ENCODE data around the gene ZNF593.
A peak's percentile ranks its signal among the peaks of the same experiment; 100 is the strongest.

The ZNF593 gene

DNA sequence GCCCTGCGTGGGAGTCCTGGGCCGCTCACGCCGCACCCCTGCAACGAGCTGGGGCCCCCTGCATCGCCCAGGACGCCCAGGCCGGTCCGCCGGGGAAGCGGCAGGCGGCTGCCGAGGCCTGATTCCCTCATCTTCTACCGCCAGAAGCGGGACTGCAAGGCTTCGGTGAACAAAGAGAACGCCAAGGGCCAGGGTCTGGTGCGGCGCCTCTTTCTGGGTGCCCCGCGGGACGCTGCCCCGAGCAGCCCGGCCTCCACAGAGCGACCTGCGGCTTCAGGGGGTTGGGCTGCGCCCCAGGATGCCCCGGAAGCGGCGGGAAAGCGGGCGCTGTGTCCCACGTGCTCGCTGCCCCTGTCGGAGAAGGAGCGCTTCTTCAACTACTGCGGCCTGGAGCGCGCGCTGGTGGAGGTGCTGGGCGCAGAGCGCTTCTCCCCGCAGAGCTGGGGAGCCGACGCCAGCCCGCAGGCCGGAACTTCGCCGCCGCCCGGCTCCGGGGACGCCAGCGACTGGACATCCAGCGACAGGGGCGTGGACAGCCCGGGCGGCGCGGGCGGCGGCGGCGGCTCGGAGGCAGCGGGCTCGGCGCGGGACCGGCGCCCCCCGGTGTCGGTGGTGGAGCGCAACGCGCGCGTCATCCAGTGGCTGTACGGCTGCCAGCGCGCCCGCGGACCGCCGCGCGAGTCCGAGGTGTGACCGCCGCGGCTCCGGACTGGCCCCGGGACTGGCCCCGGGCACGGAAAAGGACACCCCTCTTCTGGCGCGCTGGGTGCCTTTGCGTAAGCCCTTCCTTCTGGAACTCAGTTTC lies 8.1 kb upstream of the ZNF593 start:
- no peaks in the 10 kb centered on the region for H3K36me3 ChIP-seq (ENCODE audit: low read depth)
- no peak for DNase-seq (ENCODE audit: low spot score)
- TF ChIP-seq, protein P1, sequence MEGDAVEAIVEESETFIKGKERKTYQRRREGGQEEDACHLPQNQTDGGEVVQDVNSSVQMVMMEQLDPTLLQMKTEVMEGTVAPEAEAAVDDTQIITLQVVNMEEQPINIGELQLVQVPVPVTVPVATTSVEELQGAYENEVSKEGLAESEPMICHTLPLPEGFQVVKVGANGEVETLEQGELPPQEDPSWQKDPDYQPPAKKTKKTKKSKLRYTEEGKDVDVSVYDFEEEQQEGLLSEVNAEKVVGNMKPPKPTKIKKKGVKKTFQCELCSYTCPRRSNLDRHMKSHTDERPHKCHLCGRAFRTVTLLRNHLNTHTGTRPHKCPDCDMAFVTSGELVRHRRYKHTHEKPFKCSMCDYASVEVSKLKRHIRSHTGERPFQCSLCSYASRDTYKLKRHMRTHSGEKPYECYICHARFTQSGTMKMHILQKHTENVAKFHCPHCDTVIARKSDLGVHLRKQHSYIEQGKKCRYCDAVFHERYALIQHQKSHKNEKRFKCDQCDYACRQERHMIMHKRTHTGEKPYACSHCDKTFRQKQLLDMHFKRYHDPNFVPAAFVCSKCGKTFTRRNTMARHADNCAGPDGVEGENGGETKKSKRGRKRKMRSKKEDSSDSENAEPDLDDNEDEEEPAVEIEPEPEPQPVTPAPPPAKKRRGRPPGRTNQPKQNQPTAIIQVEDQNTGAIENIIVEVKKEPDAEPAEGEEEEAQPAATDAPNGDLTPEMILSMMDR (IDR thresholded peaks at IDR 0.05; ENCODE audit: poor library complexity, severe bottlenecking) = peak; percentile 69
- no peaks in the 10 kb centered on the region for H3K9me3 ChIP-seq (ENCODE audit: severe bottlenecking)
- ATAC-seq (ENCODE audit: low read depth) = peak; percentile 49
- no peak overlapping the region for H3K27ac ChIP-seq (ENCODE audit: poor library complexity, severe bottlenecking)
- peaks cover 2% of the 10 kb centered on the region for H3K4me1 ChIP-seq (ENCODE audit: insufficient read depth, poor library complexity, severe bottlenecking)
- peak overlapping the region; percentile 35 for H3K4me3 ChIP-seq (ENCODE audit: severe bottlenecking)
- peaks cover 5% of the 10 kb centered on the region for H3K27me3 ChIP-seq (ENCODE audit: insufficient read depth, poor library complexity, severe bottlenecking)

DNA sequence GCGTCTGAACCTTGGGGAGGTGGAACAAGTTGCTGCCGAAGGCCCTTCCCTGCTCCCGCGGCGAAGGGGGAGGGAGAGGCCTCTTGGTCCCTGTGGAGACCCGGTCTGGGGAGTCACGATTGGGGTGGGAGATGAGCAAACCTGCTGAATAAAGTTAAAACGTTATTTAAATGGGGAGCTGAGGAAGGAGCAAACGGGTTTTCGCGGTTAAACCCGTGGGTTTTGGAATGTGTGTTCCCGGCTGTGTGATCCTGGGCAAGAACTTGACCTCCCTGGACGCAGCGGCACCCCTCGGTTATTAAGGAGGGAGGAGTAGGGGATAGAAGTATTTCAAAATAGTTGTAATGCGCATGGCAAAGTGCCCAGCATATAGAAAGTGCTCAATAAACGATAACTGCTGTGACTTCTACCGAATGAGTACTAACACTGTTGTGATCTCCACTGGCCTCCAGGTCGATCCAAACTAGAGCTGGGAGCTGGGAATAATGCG lies 7.4 kb upstream of the ZNF593 start:
- Histone ChIP-seq H3K27me3 (ENCODE audit: insufficient read depth, poor library complexity, severe bottlenecking) (peaks cover 5% of the 10 kb centered on the region), H3K4me3 (ENCODE audit: severe bottlenecking) (peak overlapping the region; percentile 35), H3K36me3 (ENCODE audit: low read depth) (no peaks in the 10 kb centered on the region), H3K27ac (ENCODE audit: poor library complexity, severe bottlenecking) (no peak overlapping the region), H3K9me3 (ENCODE audit: severe bottlenecking) (no peaks in the 10 kb centered on the region), H3K4me1 (ENCODE audit: insufficient read depth, poor library complexity, severe bottlenecking) (no peaks in the 10 kb centered on the region)
- no peak for DNase-seq (ENCODE audit: low spot score)
- no peak for ATAC-seq (ENCODE audit: low read depth)
- TF ChIP-seq, protein P1 (IDR thresholded peaks at IDR 0.05; ENCODE audit: poor library complexity, severe bottlenecking) = no peak

DNA sequence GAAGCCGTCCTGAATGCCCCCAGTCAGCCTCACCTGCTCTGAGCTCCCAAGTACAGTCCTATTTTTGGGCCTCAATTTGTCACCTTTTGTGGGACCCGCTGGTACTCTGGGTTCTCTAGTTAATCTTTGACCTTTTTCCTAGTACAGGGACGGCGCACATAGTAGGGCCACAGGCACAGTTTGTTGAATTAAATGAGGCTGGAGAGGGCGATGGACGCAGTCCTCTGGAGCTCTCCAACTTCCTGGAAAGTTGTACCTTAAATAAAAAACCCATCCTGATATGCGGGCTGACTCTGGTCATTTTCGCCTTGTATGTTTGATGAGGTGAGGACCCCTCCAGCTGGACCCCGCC lies 6.0 kb upstream of the ZNF593 start:
- ATAC-seq (ENCODE audit: low read depth) (no peak), DNase-seq (ENCODE audit: low spot score) (no peak)
- peak overlapping the region; percentile 25 for H3K4me3 ChIP-seq (ENCODE audit: severe bottlenecking)
- no peaks in the 10 kb centered on the region for H3K36me3 ChIP-seq (ENCODE audit: low read depth)
- TF ChIP-seq, protein P1 (IDR thresholded peaks at IDR 0.05; ENCODE audit: poor library complexity, severe bottlenecking) = no peak
- peaks cover 5% of the 10 kb centered on the region for H3K27me3 ChIP-seq (ENCODE audit: insufficient read depth, poor library complexity, severe bottlenecking)
- H3K27ac ChIP-seq (ENCODE audit: poor library complexity, severe bottlenecking) = no peak overlapping the region
- no peaks in the 10 kb centered on the region for H3K9me3 ChIP-seq (ENCODE audit: severe bottlenecking)
- H3K4me1 ChIP-seq (ENCODE audit: insufficient read depth, poor library complexity, severe bottlenecking) = no peaks in the 10 kb centered on the region

DNA sequence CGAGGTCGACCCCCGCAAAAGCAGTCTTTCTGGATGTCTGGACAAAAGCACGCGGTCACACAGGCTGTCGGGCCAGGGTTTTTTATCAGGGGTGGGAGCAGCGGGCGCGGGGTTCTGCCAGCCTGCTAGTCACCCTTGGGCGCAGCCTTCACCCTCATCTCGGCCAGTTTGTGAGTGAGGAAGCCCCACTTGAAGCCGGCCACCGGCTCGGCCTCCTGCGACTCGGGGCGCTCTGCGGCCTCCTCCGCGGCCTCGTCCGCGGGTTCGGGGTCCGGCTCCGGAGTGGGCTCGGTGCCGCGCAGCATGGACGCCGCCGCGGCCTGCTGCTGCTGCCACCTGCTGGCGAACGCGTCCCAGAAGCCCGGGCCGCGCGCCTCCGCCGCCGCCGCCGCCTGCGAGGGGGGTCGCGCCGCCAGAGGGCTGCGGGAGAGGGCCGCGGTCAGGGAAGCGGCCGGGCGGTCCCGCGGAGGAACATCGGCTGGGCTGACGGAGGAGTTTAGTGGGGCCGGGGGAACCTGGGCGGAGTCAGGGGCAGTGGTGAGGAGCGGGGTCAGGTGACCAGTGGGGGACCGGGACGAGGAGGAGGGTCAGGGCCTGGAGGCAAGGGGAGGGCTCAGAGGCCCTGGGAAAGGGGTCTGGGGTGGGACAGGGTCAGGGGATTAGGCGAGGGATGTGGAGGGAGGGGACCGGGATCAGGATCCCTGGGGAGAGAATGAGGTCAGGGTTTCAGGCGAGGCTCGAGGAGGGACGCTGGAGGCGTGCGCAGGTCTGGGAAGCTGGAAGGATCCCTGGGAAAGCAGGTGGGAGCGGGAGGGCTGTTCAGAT lies 5.5 kb upstream of the ZNF593 start:
- Histone ChIP-seq H3K27me3 (ENCODE audit: insufficient read depth, poor library complexity, severe bottlenecking) (peaks cover 5% of the 10 kb centered on the region), H3K36me3 (ENCODE audit: low read depth) (no peaks in the 10 kb centered on the region), H3K4me1 (ENCODE audit: insufficient read depth, poor library complexity, severe bottlenecking) (no peaks in the 10 kb centered on the region), H3K27ac (ENCODE audit: poor library complexity, severe bottlenecking) (no peak overlapping the region), H3K9me3 (ENCODE audit: severe bottlenecking) (no peaks in the 10 kb centered on the region), H3K4me3 (ENCODE audit: severe bottlenecking) (peak overlapping the region; percentile 25)
- TF ChIP-seq, protein P1 (IDR thresholded peaks at IDR 0.05; ENCODE audit: poor library complexity, severe bottlenecking) = peak; percentile 96
- no peak for DNase-seq (ENCODE audit: low spot score)
- ATAC-seq (ENCODE audit: low read depth) = peak; percentile 53

All from RWPE2 (cell line).